T-helper 1 cell treated with Interleukin-12 subunit alpha and Interleukin-12 subunit beta and Interleukin-4 antibody, amounts not matched to agents 30 μg/mL and 1 μg/mL, for 36 hours (primary cell): Measurements from ENCODE around the gene SORT1.

Source experiments
- H3K27ac Mint-ChIP-seq: one replicate; pipeline ENCODE4 v1.8.0; 2021; ENCODE audit warnings: mild to moderate bottlenecking, mixed read lengths
- H3K27me3 Mint-ChIP-seq: one replicate; pipeline ENCODE4 v1.8.0; 2021; ENCODE audit warnings: low read depth, mixed read lengths
- H3K36me3 Mint-ChIP-seq: one replicate; pipeline ENCODE4 v1.8.0; 2021; ENCODE audit warnings: low read depth, mixed read lengths
- H3K4me1 Mint-ChIP-seq: one replicate; pipeline ENCODE4 v1.8.0; 2021; ENCODE audit warnings: low read depth, mixed read lengths
- H3K4me3 Mint-ChIP-seq: one replicate; pipeline ENCODE4 v1.8.0; 2021; ENCODE audit warnings: mild to moderate bottlenecking, moderate library complexity, mixed read lengths
- H3K9me3 Mint-ChIP-seq: one replicate; pipeline ENCODE4 v1.8.0; 2021; ENCODE audit warnings: mixed read lengths

SORT1 gene

GRCh38 chr1:109356505-109356904 is 41.2 kb downstream of the SORT1 start:
- Mint-ChIP-seq H3K27me3 (peaks cover 41% of the 10 kb centered on the region), H3K27ac (no peak overlapping the region)

DNA sequence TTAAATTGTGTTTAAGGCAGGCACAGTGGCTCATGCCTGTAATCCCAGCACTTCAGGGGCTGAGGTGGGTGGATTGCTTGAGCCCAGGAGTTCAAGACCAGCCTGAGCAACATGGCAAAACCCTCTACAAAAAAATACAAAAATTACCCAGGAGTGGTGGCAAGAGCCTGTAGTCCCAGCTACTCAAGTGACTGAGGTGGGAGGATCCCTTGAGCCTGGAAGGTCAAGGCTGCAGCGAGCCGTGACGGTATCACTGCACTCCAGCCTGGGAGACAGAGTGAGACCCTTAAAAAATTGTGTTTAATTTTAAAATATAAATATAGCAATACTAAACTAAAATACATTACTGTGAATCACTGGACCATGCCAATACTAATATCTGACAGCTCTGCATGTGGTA is 42.8 kb downstream of the SORT1 start:
- Mint-ChIP-seq H3K4me1 (peaks cover 13% of the 10 kb centered on the region), H3K27me3 (peaks cover 35% of the 10 kb centered on the region), H3K36me3 (no peaks in the 10 kb centered on the region), H3K4me3 (no peak overlapping the region), H3K27ac (no peak overlapping the region), H3K9me3 (no peaks in the 10 kb centered on the region)

More at GRCh38 chr1:109356505-109356904, 41.2 kb downstream of the SORT1 start:
- Mint-ChIP-seq H3K4me3 (no peak overlapping the region), H3K36me3 (no peaks in the 10 kb centered on the region), H3K4me1 (peaks cover 13% of the 10 kb centered on the region), H3K9me3 (no peaks in the 10 kb centered on the region)

DNA sequence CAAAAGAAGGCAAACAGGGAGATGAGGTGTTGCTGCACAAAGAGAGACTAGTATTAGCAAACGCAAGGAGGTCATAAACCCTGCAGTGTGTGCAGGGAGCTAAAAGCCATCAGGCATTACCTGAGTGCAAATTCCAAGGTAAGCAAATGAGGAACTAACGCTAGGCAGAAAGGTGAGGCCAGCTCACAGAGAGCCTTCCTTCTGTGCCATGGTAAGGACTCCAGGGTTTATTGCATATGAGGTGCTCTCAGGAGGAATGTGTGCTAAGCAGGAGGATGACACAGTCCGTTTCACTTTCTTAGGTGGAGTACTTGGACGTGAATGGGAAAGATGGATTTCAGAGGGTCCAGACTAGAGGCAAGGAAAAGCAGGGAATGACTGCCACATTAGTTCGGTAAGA is 46.3 kb downstream of the SORT1 start:
- H3K36me3 Mint-ChIP-seq, result no peaks in the 10 kb centered on the region
- peaks cover 36% of the 10 kb centered on the region for H3K27me3 Mint-ChIP-seq
- no peak overlapping the region for H3K27ac Mint-ChIP-seq
- H3K4me3 Mint-ChIP-seq, result no peak overlapping the region
- H3K4me1 Mint-ChIP-seq, result peaks cover 26% of the 10 kb centered on the region
- H3K9me3 Mint-ChIP-seq, result no peaks in the 10 kb centered on the region

- Mint-ChIP-seq H3K4me3 (no peak overlapping the region), H3K36me3 (no peaks in the 10 kb centered on the region), H3K27me3 (peaks cover 36% of the 10 kb centered on the region), H3K4me1 (peaks cover 26% of the 10 kb centered on the region), H3K27ac (no peak overlapping the region), H3K9me3 (no peaks in the 10 kb centered on the region)
These were observed 47.1 kb downstream of the SORT1 start for GRCh38 chr1:109350655-109351054.

GRCh38 chr1:109350182-109350581 is 47.5 kb downstream of the SORT1 start:
- Mint-ChIP-seq H3K27ac (no peak overlapping the region), H3K36me3 (no peaks in the 10 kb centered on the region), H3K9me3 (no peaks in the 10 kb centered on the region), H3K4me1 (peaks cover 26% of the 10 kb centered on the region), H3K27me3 (peaks cover 36% of the 10 kb centered on the region), H3K4me3 (no peak overlapping the region)

DNA sequence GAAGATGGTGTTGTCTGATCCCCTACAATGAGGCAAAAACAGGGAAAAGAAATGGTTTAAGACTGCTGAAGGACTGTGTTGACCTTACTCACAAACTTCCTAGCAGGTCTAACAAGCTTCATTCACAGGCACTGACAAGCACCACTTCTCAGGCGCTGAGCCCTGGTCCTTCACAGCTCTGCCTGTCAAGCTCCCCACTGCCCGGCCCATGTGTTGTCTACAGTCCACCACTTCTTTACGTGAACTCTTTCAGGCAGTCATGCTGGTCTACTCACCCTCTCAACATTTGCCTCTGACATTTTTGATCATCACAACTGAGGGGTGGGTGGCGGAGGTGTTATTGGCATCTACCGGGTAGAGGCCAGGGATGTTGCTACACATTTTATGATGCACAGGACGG is 50.2 kb downstream of the SORT1 start:
- peaks cover 26% of the 10 kb centered on the region for H3K27me3 Mint-ChIP-seq

DNA sequence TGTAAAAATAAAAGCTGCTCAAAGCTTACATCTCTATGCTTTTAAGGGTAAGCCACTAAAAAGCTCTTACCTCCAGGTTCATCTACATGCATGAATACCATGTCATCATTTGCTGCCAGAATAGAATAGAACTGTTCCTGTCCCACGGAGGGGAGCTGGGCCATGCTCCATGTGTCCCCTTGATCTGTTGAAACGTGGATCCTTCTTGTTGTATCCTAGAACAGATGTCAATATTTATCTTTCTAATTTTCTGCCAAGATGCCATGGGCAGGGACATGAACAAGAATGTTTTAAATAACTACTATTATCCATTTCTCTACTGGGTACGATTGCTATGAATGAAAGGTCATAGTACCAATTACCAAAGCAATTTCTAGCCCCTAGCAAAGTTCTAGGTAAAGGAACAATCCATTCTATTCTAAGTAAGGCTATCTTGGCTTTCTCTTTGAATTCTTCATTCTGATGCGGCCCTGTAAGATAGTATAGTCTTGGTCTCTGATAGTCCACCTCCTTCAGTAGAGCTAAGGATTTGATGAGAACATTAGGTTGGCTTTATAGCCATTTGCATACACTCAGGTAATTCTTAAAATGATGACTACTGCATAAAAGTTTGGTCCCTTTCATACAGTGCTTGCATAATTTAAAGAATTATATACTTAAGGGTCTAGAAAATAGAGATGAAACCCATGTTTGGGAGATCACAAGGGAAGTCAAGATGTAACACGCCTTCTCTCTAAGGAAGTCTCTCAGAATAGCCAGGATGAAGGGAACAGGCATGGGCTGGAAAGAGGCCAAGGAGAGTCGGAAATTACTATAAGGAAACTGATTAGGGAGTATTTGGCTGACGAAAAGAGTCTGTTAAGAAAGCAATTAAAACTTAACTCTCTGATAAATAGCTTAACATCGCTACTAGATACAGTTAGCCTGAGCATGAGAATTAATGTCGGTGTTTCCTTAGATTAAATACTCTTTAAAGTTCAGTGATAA is 55.5 kb downstream of the SORT1 start:
- Mint-ChIP-seq H3K36me3 (no peaks in the 10 kb centered on the region), H3K4me3 (no peak overlapping the region), H3K9me3 (no peaks in the 10 kb centered on the region), H3K4me1 (peaks cover 4% of the 10 kb centered on the region), H3K27ac (no peak overlapping the region), H3K27me3 (peaks cover 14% of the 10 kb centered on the region)

More for the DNA sequence above, 50.2 kb downstream of the SORT1 start:
- H3K4me1 Mint-ChIP-seq, result peaks cover 17% of the 10 kb centered on the region
- H3K9me3 Mint-ChIP-seq, result no peaks in the 10 kb centered on the region
- no peak overlapping the region for H3K4me3 Mint-ChIP-seq
- no peak overlapping the region for H3K27ac Mint-ChIP-seq
- no peaks in the 10 kb centered on the region for H3K36me3 Mint-ChIP-seq

- Mint-ChIP-seq H3K9me3 (no peaks in the 10 kb centered on the region), H3K4me3 (no peak overlapping the region), H3K27me3 (peaks cover 4% of the 10 kb centered on the region), H3K27ac (no peak overlapping the region), H3K4me1 (no peaks in the 10 kb centered on the region), H3K36me3 (no peaks in the 10 kb centered on the region)
These were observed 59.1 kb downstream of the SORT1 start for GRCh38 chr1:109338608-109339007.

DNA sequence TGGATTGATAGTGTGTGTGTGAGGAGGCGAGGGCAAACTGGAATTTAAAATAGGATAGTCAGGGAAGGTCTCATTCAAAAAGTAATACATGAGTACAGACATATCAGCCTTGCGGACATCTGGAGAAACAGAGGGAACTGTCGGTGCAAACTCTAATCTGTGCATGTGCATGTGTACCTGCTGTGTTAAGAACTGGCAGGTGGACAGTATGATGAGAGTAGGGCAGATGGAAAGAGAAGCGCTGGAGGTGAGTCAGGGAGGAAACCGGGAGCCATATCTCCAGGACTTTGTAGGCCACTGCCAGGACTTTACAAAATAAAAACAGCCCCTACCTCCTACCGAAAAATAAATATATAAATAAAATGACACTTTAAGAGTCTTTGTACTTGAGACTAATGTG is 59.6 kb downstream of the SORT1 start:
- H3K27ac Mint-ChIP-seq, result no peak overlapping the region
- no peaks in the 10 kb centered on the region for H3K4me1 Mint-ChIP-seq
- no peak overlapping the region for H3K4me3 Mint-ChIP-seq
- H3K27me3 Mint-ChIP-seq, result peaks cover 4% of the 10 kb centered on the region
- H3K36me3 Mint-ChIP-seq, result no peaks in the 10 kb centered on the region
- no peaks in the 10 kb centered on the region for H3K9me3 Mint-ChIP-seq

- no peak overlapping the region for H3K4me3 Mint-ChIP-seq
- H3K9me3 Mint-ChIP-seq, result peaks cover 20% of the 10 kb centered on the region
- peaks cover 3% of the 10 kb centered on the region for H3K27me3 Mint-ChIP-seq
- no peak overlapping the region for H3K27ac Mint-ChIP-seq
- no peaks in the 10 kb centered on the region for H3K4me1 Mint-ChIP-seq
- peaks cover 14% of the 10 kb centered on the region for H3K36me3 Mint-ChIP-seq
These were observed 62.6 kb downstream of the SORT1 start for GRCh38 chr1:109335091-109335490.

DNA sequence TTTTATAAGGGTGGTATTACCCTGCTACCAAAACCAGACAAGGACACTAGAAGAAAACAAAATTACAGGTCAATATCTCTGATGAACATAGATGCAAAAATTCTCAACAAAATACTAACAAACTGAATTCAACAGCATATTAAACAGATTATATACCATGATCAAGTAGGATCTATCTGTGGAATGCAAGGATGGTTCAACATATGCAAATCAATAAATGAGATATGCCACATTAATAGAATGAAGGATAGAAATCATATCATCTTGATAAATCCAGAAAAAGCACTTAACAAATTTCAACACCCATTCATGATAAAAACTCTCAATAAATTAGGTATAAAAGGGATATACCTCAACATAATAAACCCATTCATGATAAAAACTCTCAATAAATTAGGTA is 66.6 kb downstream of the SORT1 start:
- H3K27me3 Mint-ChIP-seq, result peaks cover 12% of the 10 kb centered on the region
- peaks cover 14% of the 10 kb centered on the region for H3K36me3 Mint-ChIP-seq
- no peak overlapping the region for H3K4me3 Mint-ChIP-seq
- no peak overlapping the region for H3K27ac Mint-ChIP-seq
- H3K4me1 Mint-ChIP-seq, result no peaks in the 10 kb centered on the region
- H3K9me3 Mint-ChIP-seq, result peaks cover 26% of the 10 kb centered on the region

- Mint-ChIP-seq H3K27me3 (peaks cover 12% of the 10 kb centered on the region), H3K27ac (no peak overlapping the region), H3K36me3 (peaks cover 11% of the 10 kb centered on the region), H3K9me3 (peaks cover 23% of the 10 kb centered on the region), H3K4me1 (no peaks in the 10 kb centered on the region), H3K4me3 (no peak overlapping the region)
These were observed 70.4 kb downstream of the SORT1 start for GRCh38 chr1:109327285-109327684.

GRCh38 chr1:109322974-109323373 is 74.7 kb downstream of the SORT1 start:
- no peak overlapping the region for H3K4me3 Mint-ChIP-seq
- peaks cover 6% of the 10 kb centered on the region for H3K27me3 Mint-ChIP-seq

DNA sequence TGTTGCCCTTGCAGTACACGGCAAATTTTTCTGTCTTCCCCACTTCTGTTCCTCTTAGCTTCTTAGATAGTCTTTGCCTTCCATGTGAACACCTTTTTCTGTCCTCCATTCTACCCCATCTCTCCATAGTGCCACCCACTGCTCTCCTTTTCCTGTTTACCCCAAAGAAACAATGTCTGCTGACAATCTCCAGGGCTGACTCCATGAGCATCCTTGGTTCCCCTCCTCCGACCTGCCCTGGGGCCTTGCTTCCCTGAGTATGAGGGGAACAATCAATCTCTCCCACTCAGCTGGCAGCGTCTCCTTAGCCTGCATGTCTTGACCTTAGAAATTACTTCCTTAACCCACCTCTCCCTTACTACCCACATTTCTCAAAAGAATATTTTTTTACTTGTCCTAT is 78.6 kb downstream of the SORT1 start:
- Mint-ChIP-seq H3K9me3 (no peaks in the 10 kb centered on the region), H3K27me3 (peaks cover 8% of the 10 kb centered on the region), H3K27ac (no peak overlapping the region), H3K4me3 (no peak overlapping the region), H3K4me1 (no peaks in the 10 kb centered on the region), H3K36me3 (no peaks in the 10 kb centered on the region)

More at GRCh38 chr1:109322974-109323373, 74.7 kb downstream of the SORT1 start:
- Mint-ChIP-seq H3K27ac (no peak overlapping the region), H3K9me3 (no peaks in the 10 kb centered on the region), H3K4me1 (no peaks in the 10 kb centered on the region), H3K36me3 (no peaks in the 10 kb centered on the region)

DNA sequence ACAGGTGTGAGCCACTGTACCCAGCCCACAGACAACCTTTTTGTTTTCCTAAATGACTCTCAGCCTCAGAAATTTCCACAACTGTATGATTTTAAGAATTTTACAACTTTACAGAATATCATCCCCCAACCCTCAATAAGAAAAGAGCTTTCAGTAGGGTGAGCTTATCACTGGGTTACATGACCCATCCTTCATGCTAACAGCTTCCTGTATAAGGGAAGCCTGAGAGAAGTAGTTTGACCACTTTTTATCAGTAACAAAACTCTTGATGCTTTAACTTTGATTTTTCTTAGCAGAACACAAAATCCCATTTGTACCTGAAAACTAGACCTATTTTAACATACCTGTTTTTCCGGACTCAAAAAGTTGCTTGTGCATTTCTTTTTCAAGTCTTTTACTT is 81.2 kb downstream of the SORT1 start:
- Mint-ChIP-seq H3K9me3 (no peaks in the 10 kb centered on the region), H3K27ac (no peak overlapping the region), H3K4me1 (no peaks in the 10 kb centered on the region), H3K4me3 (no peak overlapping the region), H3K27me3 (peaks cover 8% of the 10 kb centered on the region), H3K36me3 (no peaks in the 10 kb centered on the region)
